Keratinocyte (primary cell): ENCODE measurements around the gene CLEC1B.
"Not testable (repeated sequence)": the region's sequence is repeated elsewhere in the genome, so short reads cannot be mapped to it uniquely, and the experiment has no call there.

Experiments used
- CTCF ChIP-seq, 3 experiments: IDR thresholded peaks in 1 of 3; conservative IDR thresholded peaks in 1 of 3; optimal IDR thresholded peaks in 1 of 3; 2 replicates in 2 of 3; 3 replicates in 1 of 3; pipeline versions ENCODE3 to v1.5.1; 2011; ENCODE audit warnings: low read length in 3 of 3, mild to moderate bottlenecking in 3 of 3, moderate library complexity in 2 of 3, control low read depth in 1 of 3, inconsistent platforms in 1 of 3; ENCODE audit not compliant: insufficient read depth in 2 of 3; ENCODE audit errors: extremely low read depth in 1 of 3
- EZH2 ChIP-seq: IDR thresholded peaks from one replicate; pipeline ENCODE4 v1.6.1; 2012; ENCODE audit warnings: inconsistent platforms, mild to moderate bottlenecking, low read length, moderate library complexity

GRCh38 chr12:9976626-9977025, 22.3 kb downstream of the CLEC1B start:
- not testable (repeated sequence) for TF ChIP-seq CTCF (optimal IDR thresholded peaks at IDR 0.05 in 1 of 3, IDR thresholded peaks at IDR 0.05 in 1 of 3, conservative IDR thresholded peaks at IDR 0.05 in 1 of 3; ENCODE audit: extremely low read depth in 1 of 3, insufficient read depth in 2 of 3, low read length in 3 of 3); EZH2
